GM12878 (cell line): ENCODE measurements around the gene ALDH3B2. TPM values are rescaled to one million over a fixed set of nuclear protein-coding genes. Genes with fewer than 3 reads are reported as not detected.
A peak's percentile ranks its signal among the peaks of the same experiment; 100 is the strongest.
"Not testable (repeated sequence)": the region's sequence is repeated elsewhere in the genome, so short reads cannot be mapped to it uniquely, and the experiment has no call there.

Source experiments
- ATAC-seq: fragments of 200-7000 bp; cut with Tn5 transposase; 3 replicates; pipeline ENCODE4 v1.9.1; 2020; ENCODE audit warnings: mild to moderate bottlenecking, moderate library complexity
- BruUV-seq: library from RNA; stranded (reverse); fragments of 400-500 nt; replicated peaks from 2 replicates; lab custom pipeline; 2021; lab: Mats Ljungman, UMichigan
- CTCF ChIA-PET: fragments of 300-600 bp; sonication (Branson Sonifier 250); formaldehyde crosslinking; extraction: SDS; loops from one replicate; lab custom pipeline; 2021; ENCODE audit warnings: inconsistent platforms; lab: Yijun Ruan, JAX
- POLR2A ChIA-PET: fragments of 350-600 bp; formaldehyde crosslinking; extraction: SDS; loops from one replicate; lab custom pipeline; 2021; ENCODE audit warnings: inconsistent platforms; lab: Charles Lee
- RAD21 ChIA-PET: fragments of 300-600 bp; sonication (Branson Sonifier 250); formaldehyde crosslinking; loops from one replicate; lab custom pipeline; 2023; ENCODE audit warnings: antibody characterized with exemption; ENCODE audit not compliant: unreplicated experiment; lab: Charles Lee
- SMC1A ChIA-PET: fragments of 300-600 bp; sonication (Branson Sonifier 250); formaldehyde crosslinking; loops from one replicate; lab custom pipeline; 2023; ENCODE audit not compliant: unreplicated experiment, uncharacterized antibody; lab: Charles Lee
- DNase-seq: peaks from one replicate; pipeline ENCODE4 v3.0.0-alpha.2; 2011; ENCODE audit warnings: low read depth, low spot score
- FAIRE-seq: peaks from 3 replicates; lab custom pipeline; 2011; peaks lifted over from hg19 to GRCh38; lab: Jason Lieb, UNC
- H2AFZ ChIP-seq: 2 replicates; pipeline ENCODE4 v1.6.0; 2011; ENCODE audit warnings: low read depth, low read length, control low read depth; ENCODE audit not compliant: control insufficient read depth
- H3K27ac ChIP-seq: 2 replicates; pipeline ENCODE4 v1.5.1; 2011; ENCODE audit warnings: control low read depth; ENCODE audit not compliant: control insufficient read depth, insufficient read depth
- H3K27me3 ChIP-seq, 2 experiments: replicated peaks in 1 of 2; 2 replicates each; pipeline versions ENCODE4 v1.6.0 to v1.6.1; 2011; ENCODE audit warnings: low read length in 1 of 2; ENCODE audit not compliant: control insufficient read depth in 2 of 2, insufficient read depth in 2 of 2
- H3K36me3 ChIP-seq, 2 experiments: 2 replicates each; pipeline ENCODE4 v1.5.1; 2011; ENCODE audit warnings: low read length in 1 of 2; ENCODE audit not compliant: control insufficient read depth in 2 of 2, insufficient read depth in 2 of 2
- H3K4me1 ChIP-seq: 2 replicates; pipeline ENCODE4 v1.6.1; 2011; ENCODE audit warnings: mild to moderate bottlenecking, low read length, moderate library complexity, mixed read lengths; ENCODE audit not compliant: control insufficient read depth, insufficient read depth
- H3K4me2 ChIP-seq: 2 replicates; pipeline ENCODE4 v1.6.0; 2011; ENCODE audit warnings: control low read depth; ENCODE audit not compliant: control insufficient read depth, insufficient read depth
- H3K4me3 ChIP-seq: fragments of 200-600 bp; sonication (generic); 2 replicates; pipeline ENCODE4 v1.5.1; 2016
- H3K79me2 ChIP-seq: 2 replicates; pipeline ENCODE4 v1.6.0; 2011; ENCODE audit warnings: low read length; ENCODE audit not compliant: control insufficient read depth, insufficient read depth
- H3K9ac ChIP-seq: 2 replicates; pipeline ENCODE4 v1.8.0; 2011; ENCODE audit warnings: low read length, control low read depth, mixed read lengths; ENCODE audit not compliant: control insufficient read depth, insufficient read depth
- H3K9me3 ChIP-seq: replicated peaks from 3 replicates; pipeline ENCODE4 v1.5.1; 2011; ENCODE audit warnings: mild to moderate bottlenecking, low read length; ENCODE audit not compliant: control insufficient read depth, insufficient read depth
- H4K20me1 ChIP-seq: 2 replicates; pipeline ENCODE4 v1.6.0; 2011; ENCODE audit not compliant: control insufficient read depth, insufficient read depth
- RAD21 ChIP-seq: IDR thresholded peaks from 2 replicates; pipeline ENCODE4 v1.6.1; 2011; ENCODE audit warnings: mild to moderate bottlenecking, low read depth, low read length, moderate library complexity; ENCODE audit not compliant: insufficient read depth
- TCF12 ChIP-seq: IDR thresholded peaks from 2 replicates; pipeline ENCODE4 v1.6.1; 2011; ENCODE audit warnings: low read depth, mild to moderate bottlenecking, low read length
- WGBS: methylation state at CpG from one replicate; pipeline ENCODE4 v1.1.6; 2016; ENCODE audit warnings: low lambda C conversion rate; ENCODE audit not compliant: insufficient replicate concordance, insufficient coverage; ENCODE audit errors: missing lambda C conversion rate; 5-methylcytosine and 5-hydroxymethylcytosine counted together
- in situ Hi-C: fragments of 300-500 bp; cut with MboI; formaldehyde crosslinking; loops from 9 replicates; pipeline ENCODE4 v1.14.3; 2018; ENCODE audit warnings: mixed read lengths
- intact Hi-C: fragments of 100-400 bp; cut with micrococcal nuclease; formaldehyde crosslinking; loops from one replicate; pipeline ENCODE4 v1.14.2; 2022; ENCODE audit not compliant: unreplicated experiment
- polyA plus RNA-seq, 11 experiments: library from polyadenylated mRNA; depleted of rRNA in 4 of 11; unstranded in 6 of 11; stranded (reverse) in 5 of 11; fragments of >200 nt; fragmentation: Nextera tagmentation in 4 of 11; fragmentation: Illumina TruSeq in 1 of 11; extraction: Ambion mirVana in 4 of 11; extraction: Trizol in 1 of 11; gene quantifications; 1 replicate in 1 of 11; 2 replicates in 10 of 11; pipeline versions ENCODE4 v1.2.1 to v1.2.3, GENCODE V29; 2011 to 2016; ENCODE audit warnings: inconsistent platforms in 2 of 11, missing spikeins in 2 of 11, low read depth in 1 of 11
- total RNA-seq, 4 experiments: library from RNA; depleted of rRNA in 3 of 4; stranded (reverse); fragments of >200 nt in 3 of 4; fragmentation: Illumina TruSeq in 1 of 4; extraction: Trizol in 1 of 4; gene quantifications; 2 replicates each; pipeline versions ENCODE4 v1.2.1 to v1.2.3, GENCODE V29; 2013 to 2021
- TF ChIP-seq, protein P1 (sequence below), 3 experiments: IDR thresholded peaks in 2 of 3; conservative IDR thresholded peaks in 1 of 3; 2 replicates each; pipeline ENCODE4 v1.5.1; 2011; ENCODE audit warnings: low read depth in 3 of 3, low read length in 3 of 3, mild to moderate bottlenecking in 3 of 3, control low read depth in 2 of 3, moderate library complexity in 2 of 3, inconsistent platforms in 1 of 3, mixed read lengths in 1 of 3; ENCODE audit not compliant: control insufficient read depth in 2 of 3, insufficient read depth in 1 of 3; ENCODE audit errors: extremely low read depth in 1 of 3

ALDH3B2 gene
- total and polyA plus RNA-seq, 10 of the 15 experiments (the other 5 are each of a cell fraction or from before 2014, with no cell fraction given), result 0.09 to 0.17 TPM; not detected in 8

DNA sequence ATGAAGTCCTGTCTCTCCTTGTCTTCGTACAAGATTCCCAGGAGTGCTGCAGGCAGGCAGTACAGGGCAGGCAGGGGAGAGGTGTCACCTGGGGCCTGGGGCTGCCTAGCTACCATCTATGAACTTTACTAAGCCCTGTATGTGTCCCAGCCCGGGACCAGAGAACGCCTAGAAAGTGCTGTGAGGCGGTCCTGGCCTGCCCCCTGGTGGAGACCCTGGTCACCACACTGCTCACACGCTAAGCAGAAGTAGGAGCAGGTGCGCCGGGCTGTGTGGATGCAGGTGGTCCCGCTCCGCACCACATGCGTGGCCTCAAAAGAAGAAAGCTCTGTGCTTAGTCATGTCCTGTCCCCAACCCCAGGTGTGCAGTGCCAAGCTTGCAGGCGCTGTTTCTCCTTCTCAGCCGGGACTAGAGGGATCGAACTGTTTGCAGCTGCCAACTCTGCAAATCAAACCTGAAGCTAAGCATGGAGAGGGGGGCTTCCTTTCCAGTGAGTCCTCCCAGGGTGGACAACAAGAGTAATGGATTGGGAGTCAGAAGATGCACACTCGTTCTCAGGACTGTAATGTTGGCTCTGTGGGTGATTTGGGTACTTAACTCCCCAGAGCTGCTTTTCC is 39.6 kb upstream of the ALDH3B2 start:
- BruUV-seq, H2AFZ ChIP-seq, H3K9me3 ChIP-seq, H3K36me3 ChIP-seq, H3K9ac ChIP-seq, in situ Hi-C loops, H3K79me2 ChIP-seq, H3K27ac ChIP-seq, FAIRE-seq, DNase-seq, POLR2A ChIA-PET, intact Hi-C loops, SMC1A ChIA-PET, RAD21 ChIA-PET, H3K27me3 ChIP-seq, H3K4me1 ChIP-seq, ATAC-seq, H3K4me2 ChIP-seq, H3K4me3 ChIP-seq, H4K20me1 ChIP-seq: not testable (repeated sequence)
- TF ChIP-seq, protein P1, sequence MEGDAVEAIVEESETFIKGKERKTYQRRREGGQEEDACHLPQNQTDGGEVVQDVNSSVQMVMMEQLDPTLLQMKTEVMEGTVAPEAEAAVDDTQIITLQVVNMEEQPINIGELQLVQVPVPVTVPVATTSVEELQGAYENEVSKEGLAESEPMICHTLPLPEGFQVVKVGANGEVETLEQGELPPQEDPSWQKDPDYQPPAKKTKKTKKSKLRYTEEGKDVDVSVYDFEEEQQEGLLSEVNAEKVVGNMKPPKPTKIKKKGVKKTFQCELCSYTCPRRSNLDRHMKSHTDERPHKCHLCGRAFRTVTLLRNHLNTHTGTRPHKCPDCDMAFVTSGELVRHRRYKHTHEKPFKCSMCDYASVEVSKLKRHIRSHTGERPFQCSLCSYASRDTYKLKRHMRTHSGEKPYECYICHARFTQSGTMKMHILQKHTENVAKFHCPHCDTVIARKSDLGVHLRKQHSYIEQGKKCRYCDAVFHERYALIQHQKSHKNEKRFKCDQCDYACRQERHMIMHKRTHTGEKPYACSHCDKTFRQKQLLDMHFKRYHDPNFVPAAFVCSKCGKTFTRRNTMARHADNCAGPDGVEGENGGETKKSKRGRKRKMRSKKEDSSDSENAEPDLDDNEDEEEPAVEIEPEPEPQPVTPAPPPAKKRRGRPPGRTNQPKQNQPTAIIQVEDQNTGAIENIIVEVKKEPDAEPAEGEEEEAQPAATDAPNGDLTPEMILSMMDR (IDR thresholded peaks at IDR 0.05 in 2 of 3, conservative IDR thresholded peaks at IDR 0.05 in 1 of 3; ENCODE audit: control insufficient read depth in 2 of 3, extremely low read depth in 1 of 3, insufficient read depth in 1 of 3, low read depth in 3 of 3, low read length in 3 of 3), result peak in 1 of 3 experiments; percentile 6; a peak in 1 of 6 replicates
- TF ChIP-seq TCF12 (peak; percentile 38; the same call in 1 of the 2 replicates), RAD21 (peak; percentile 26; the same call in 1 of the 2 replicates)
- CTCF ChIA-PET, result interaction anchor here (0.9 kb wide), 2 partner anchors 136 to 172 kb away, joined by 3 read pairs; no protein-coding TSS in a partner anchor
- WGBS, result 2% methylated on average over 7 of the region's 14 CpGs

DNA sequence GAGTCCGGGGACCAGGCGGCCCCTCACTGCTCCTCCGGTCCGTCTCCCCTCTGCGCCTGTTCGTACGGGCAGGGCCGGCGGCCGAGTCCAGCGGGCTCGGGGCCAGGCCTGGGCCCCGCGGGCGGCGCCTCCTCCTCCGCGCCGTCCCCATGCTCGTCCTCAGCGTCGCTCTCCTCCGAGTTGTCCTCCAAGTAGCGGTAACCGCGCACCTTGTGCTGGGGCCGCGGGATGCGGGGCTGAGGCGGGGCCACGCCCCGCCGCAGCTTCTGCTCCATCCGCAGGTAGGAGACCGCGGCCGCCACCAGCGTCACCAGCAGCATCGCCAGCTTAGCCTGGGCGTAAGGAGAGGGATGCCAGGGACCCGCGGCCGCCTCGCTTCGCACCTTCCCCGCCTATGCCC is 37.3 kb upstream of the ALDH3B2 start:
- intact Hi-C loops, H3K79me2 ChIP-seq, H3K4me2 ChIP-seq, FAIRE-seq, H3K36me3 ChIP-seq, H3K4me3 ChIP-seq, H3K9me3 ChIP-seq, H3K27ac ChIP-seq, H4K20me1 ChIP-seq, BruUV-seq, CTCF ChIA-PET, SMC1A ChIA-PET, in situ Hi-C loops, H2AFZ ChIP-seq, ATAC-seq, POLR2A ChIA-PET, RAD21 ChIA-PET, H3K9ac ChIP-seq, DNase-seq, H3K27me3 ChIP-seq, H3K4me1 ChIP-seq: not testable (repeated sequence)
- 48% methylated on average over 11 of the region's 46 CpGs for WGBS

DNA sequence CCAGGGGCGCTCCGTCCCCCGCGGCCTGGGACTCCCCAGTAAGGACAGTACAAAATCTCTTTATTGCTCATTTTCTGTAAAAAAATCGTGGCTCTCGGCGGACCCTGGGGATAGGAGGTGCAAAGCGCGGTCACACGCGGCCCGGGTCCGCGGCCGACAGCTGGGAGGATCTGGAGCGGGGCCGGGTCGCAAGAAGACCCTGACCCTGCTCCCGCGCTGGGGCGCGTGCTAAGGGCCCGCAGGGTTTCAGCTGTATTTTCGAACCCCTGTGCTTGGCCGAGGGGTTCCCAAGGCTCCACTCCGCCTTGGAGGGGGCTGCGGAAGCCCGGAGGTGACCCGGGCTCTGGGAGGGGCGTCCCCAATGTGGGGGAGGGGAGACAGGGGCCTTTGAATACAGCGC is 36.8 kb upstream of the ALDH3B2 start:
- SMC1A ChIA-PET, RAD21 ChIA-PET, intact Hi-C loops: not testable (repeated sequence)

More for the DNA sequence above, 36.8 kb upstream of the ALDH3B2 start:
- H3K4me3 ChIP-seq, H3K4me2 ChIP-seq, in situ Hi-C loops, H3K27ac ChIP-seq, H3K4me1 ChIP-seq, H3K9me3 ChIP-seq, POLR2A ChIA-PET, H4K20me1 ChIP-seq, ATAC-seq, DNase-seq, CTCF ChIA-PET, FAIRE-seq, H2AFZ ChIP-seq, H3K79me2 ChIP-seq, H3K36me3 ChIP-seq, H3K27me3 ChIP-seq, BruUV-seq, H3K9ac ChIP-seq: not testable (repeated sequence)
- WGBS, result 3% methylated on average over 14 of the region's 31 CpGs
